ENCODE measurements around the gene NFATC4.

NFATC4 gene

GRCh38 chr14:24335461-24336171 is 32.4 kb upstream of the NFATC4 start:
- CTCF ChIA-PET = interaction anchor here (1.0 to 9.6 kb wide), 4 partner anchors 10 to 100 kb away, joined by 3 to 145 read pairs (median 4); partner anchors contain the start of genes CBLN3 and KHNYN
- TF ChIP-seq SP1 (IDR thresholded peaks at IDR 0.05) = no peak
- TF ChIP-seq TARDBP (IDR thresholded peaks at IDR 0.05) = no peak
- TF ChIP-seq FOXA1 (IDR thresholded peaks at IDR 0.05) = no peak
- no peak for TF ChIP-seq NFRKB (IDR thresholded peaks at IDR 0.05)
- no peak for TF ChIP-seq CTBP1 (IDR thresholded peaks at IDR 0.05; ENCODE audit: borderline replicate concordance)
- no peak for TF ChIP-seq FOXM1 (IDR thresholded peaks at IDR 0.05; ENCODE audit: borderline replicate concordance)
- TF ChIP-seq LEF1 (IDR thresholded peaks at IDR 0.05; ENCODE audit: borderline replicate concordance) = no peak
- no peak for TF ChIP-seq ELF4 (IDR thresholded peaks at IDR 0.05)
- no peak for TF ChIP-seq BHLHE40 (IDR thresholded peaks at IDR 0.05; ENCODE audit: borderline replicate concordance)
- no peak for TF ChIP-seq ZNF384 (IDR thresholded peaks at IDR 0.05)
- TF ChIP-seq HDGF (IDR thresholded peaks at IDR 0.05; ENCODE audit: borderline replicate concordance) = no peak
- no peak for TF ChIP-seq PKNOX1 (IDR thresholded peaks at IDR 0.05)
- POLR2A ChIA-PET = interaction anchor here (1.1 to 2.4 kb wide), 2 partner anchors 94 to 96 kb away, joined by 5 to 9 read pairs; partner anchors contain the start of genes CBLN3 and KHNYN
- no peak for DNase-seq (ENCODE audit: extremely low spot score)

GRCh38 chr14:24337144-24337823 is 30.7 kb upstream of the NFATC4 start:
- CTCF ChIA-PET = interaction anchor here (1.3 to 3.2 kb wide), 3 partner anchors 8 to 99 kb away, joined by 5 to 13 read pairs (median 6); no protein-coding TSS in a partner anchor
- DNase-seq (ENCODE audit: extremely low spot score) = no peak
- POLR2A ChIA-PET = interaction anchor here (0.6 to 2.4 kb wide), 5 partner anchors 93 to 105 kb away, joined by 3 to 9 read pairs (median 4); partner anchors contain the start of genes CBLN3 and KHNYN
- TF ChIP-seq LEF1 (IDR thresholded peaks at IDR 0.05; ENCODE audit: borderline replicate concordance) (no peak), BHLHE40 (IDR thresholded peaks at IDR 0.05; ENCODE audit: borderline replicate concordance) (no peak), NFRKB (IDR thresholded peaks at IDR 0.05) (no peak), ZNF384 (IDR thresholded peaks at IDR 0.05) (no peak), ARNT (IDR thresholded peaks at IDR 0.05) (no peak), ELF4 (IDR thresholded peaks at IDR 0.05) (no peak), CTBP1 (IDR thresholded peaks at IDR 0.05; ENCODE audit: borderline replicate concordance) (no peak), SUZ12 (IDR thresholded peaks at IDR 0.05) (no peak), SP1 (IDR thresholded peaks at IDR 0.05) (no peak), FOXM1 (IDR thresholded peaks at IDR 0.05; ENCODE audit: borderline replicate concordance) (no peak), L3MBTL2 (conservative IDR thresholded peaks at IDR 0.05) (no peak), FOXA1 (IDR thresholded peaks at IDR 0.05) (no peak), FOXK2 (IDR thresholded peaks at IDR 0.05) (no peak), PKNOX1 (IDR thresholded peaks at IDR 0.05) (no peak)

- no peak for TF ChIP-seq SUZ12 (IDR thresholded peaks at IDR 0.05)
- no peak for TF ChIP-seq FOXK2 (IDR thresholded peaks at IDR 0.05)
- TF ChIP-seq ARNT (IDR thresholded peaks at IDR 0.05) = no peak
- no peak for TF ChIP-seq FOXM1 (IDR thresholded peaks at IDR 0.05; ENCODE audit: borderline replicate concordance)
- TF ChIP-seq SP1 (IDR thresholded peaks at IDR 0.05) = no peak
- TF ChIP-seq L3MBTL2 (conservative IDR thresholded peaks at IDR 0.05) = no peak
- no peak for TF ChIP-seq NFRKB (IDR thresholded peaks at IDR 0.05)
- TF ChIP-seq FOXA1 (IDR thresholded peaks at IDR 0.05) = no peak
- TF ChIP-seq TARDBP (IDR thresholded peaks at IDR 0.05) = no peak
- no peak for TF ChIP-seq CTBP1 (IDR thresholded peaks at IDR 0.05; ENCODE audit: borderline replicate concordance)
- no peak for TF ChIP-seq ELF4 (IDR thresholded peaks at IDR 0.05)
- no peak for TF ChIP-seq BHLHE40 (IDR thresholded peaks at IDR 0.05; ENCODE audit: borderline replicate concordance)
- TF ChIP-seq PKNOX1 (IDR thresholded peaks at IDR 0.05) = no peak
- no peak for TF ChIP-seq HDGF (IDR thresholded peaks at IDR 0.05; ENCODE audit: borderline replicate concordance)
- ChIA-PET POLR2A (interaction anchor here (0.6 to 1.5 kb wide), 6 partner anchors 9 to 104 kb away, joined by 3 to 4 read pairs (median 3); partner anchors contain the start of gene KHNYN), CTCF (interaction anchor here (1.3 to 3.2 kb wide), 2 partner anchors 94 to 99 kb away, joined by 5 to 13 read pairs; no protein-coding TSS in a partner anchor)
- DNase-seq (ENCODE audit: extremely low spot score) = no peak
These were observed 30.2 kb upstream of the NFATC4 start for GRCh38 chr14:24337824-24338175.

- no peak for TF ChIP-seq CTBP1 (IDR thresholded peaks at IDR 0.05; ENCODE audit: borderline replicate concordance)
- TF ChIP-seq FOXK2 (IDR thresholded peaks at IDR 0.05) = no peak
- no peak for TF ChIP-seq ELF4 (IDR thresholded peaks at IDR 0.05)
- no peak for TF ChIP-seq ZNF384 (IDR thresholded peaks at IDR 0.05)
- no peak for TF ChIP-seq PKNOX1 (IDR thresholded peaks at IDR 0.05)
- no peak for TF ChIP-seq ARNT (IDR thresholded peaks at IDR 0.05)
- no peak for TF ChIP-seq FOXA1 (IDR thresholded peaks at IDR 0.05)
- no peak for TF ChIP-seq NFRKB (IDR thresholded peaks at IDR 0.05)
- TF ChIP-seq L3MBTL2 (conservative IDR thresholded peaks at IDR 0.05) = no peak
- ChIA-PET CTCF (interaction anchor here (3.2 kb wide), 1 partner anchor 93 kb away, joined by 13 read pairs; no protein-coding TSS in a partner anchor), POLR2A (interaction anchor here (0.7 to 1.0 kb wide), 3 partner anchors 8 to 93 kb away, joined by 3 read pairs; partner anchors contain the start of gene KHNYN)
- no peak for DNase-seq (ENCODE audit: extremely low spot score)
These were observed 29.1 kb upstream of the NFATC4 start for GRCh38 chr14:24338843-24339242.
